GM19099 (cell line): ENCODE results near the gene SPSB4.

Experiments
- POLR2A ChIP-seq: IDR thresholded peaks from 3 replicates; pipeline ENCODE4 v1.6.1; 2011; ENCODE audit warnings: low read depth; ENCODE audit not compliant: insufficient read length; ENCODE audit errors: extremely low read depth

Gene SPSB4

GRCh38 chr3:141065841-141066805, 15.0 kb downstream of the SPSB4 start:
- TF ChIP-seq POLR2A, result no peak

DNA sequence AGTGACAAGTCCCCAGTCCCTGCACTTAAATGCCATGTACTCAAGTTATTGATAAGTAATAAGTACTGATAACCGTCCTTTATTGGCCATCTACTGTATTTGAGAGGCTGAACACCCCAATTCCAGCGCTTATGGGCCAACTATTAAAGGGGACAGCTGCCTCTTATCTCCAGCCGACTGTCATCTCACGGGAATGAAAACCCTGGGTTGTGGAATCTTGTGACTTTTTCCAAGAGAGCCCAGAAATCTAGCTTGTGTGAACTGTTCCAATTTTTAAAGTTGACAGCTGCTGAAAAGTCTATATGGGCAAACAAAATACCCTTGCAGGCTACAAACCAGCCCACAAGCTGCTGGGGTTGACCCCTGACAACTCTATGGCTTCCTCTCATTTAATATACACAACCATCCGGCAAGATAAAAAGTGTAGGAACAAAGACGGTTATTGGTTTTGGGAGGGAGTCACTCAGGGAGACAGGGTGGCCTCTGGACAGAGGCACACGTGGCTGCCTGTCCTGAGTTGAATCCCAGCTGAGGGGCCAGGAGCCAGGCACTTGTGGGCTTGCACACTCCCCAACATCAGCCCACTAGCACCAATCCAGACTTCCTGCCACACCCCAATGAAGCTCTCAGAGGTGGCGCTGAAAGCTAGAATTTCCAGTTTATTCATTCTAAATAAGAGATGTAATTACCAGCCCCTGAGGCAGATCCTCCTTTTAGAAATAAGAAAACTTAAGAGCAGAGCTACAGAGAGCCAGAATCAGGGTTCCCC, 16.2 kb downstream of the SPSB4 start:
- TF ChIP-seq POLR2A, result no peak

GRCh38 chr3:141070229-141070628, 19.1 kb downstream of the SPSB4 start:
- TF ChIP-seq POLR2A, result no peak

GRCh38 chr3:141070727-141071357, 19.7 kb downstream of the SPSB4 start:
- TF ChIP-seq POLR2A, result no peak

DNA sequence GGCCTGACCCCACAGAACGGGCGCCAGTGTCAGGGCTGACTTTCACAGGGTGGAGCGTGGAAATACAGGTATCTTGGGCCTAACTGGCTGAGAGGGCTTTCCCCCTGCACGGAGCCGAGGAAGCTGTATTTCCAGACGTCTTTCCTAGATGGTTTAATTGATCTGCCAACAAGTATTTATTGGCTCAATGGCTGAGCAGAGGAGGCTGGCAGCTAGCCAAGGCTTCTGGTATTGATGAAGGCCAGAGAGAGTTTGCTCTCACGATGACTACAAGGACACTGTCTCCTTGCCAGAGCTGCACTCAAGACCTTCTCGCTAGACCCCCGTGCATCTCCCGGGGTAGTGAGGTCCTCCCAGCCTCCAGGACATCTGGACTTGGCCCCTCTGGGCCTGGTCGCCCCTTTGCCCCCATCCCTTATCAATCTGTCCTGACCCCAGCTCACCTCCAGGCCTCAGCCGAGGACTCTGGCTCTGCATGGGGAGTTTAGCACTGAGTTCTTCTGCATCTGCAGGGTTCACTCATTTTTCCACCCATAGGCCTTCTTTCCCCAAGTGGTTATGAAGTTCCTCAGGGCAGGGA, 20.6 kb downstream of the SPSB4 start:
- TF ChIP-seq POLR2A, result no peak

GRCh38 chr3:141072950-141073349, 21.8 kb downstream of the SPSB4 start:
- no peak for TF ChIP-seq POLR2A

DNA sequence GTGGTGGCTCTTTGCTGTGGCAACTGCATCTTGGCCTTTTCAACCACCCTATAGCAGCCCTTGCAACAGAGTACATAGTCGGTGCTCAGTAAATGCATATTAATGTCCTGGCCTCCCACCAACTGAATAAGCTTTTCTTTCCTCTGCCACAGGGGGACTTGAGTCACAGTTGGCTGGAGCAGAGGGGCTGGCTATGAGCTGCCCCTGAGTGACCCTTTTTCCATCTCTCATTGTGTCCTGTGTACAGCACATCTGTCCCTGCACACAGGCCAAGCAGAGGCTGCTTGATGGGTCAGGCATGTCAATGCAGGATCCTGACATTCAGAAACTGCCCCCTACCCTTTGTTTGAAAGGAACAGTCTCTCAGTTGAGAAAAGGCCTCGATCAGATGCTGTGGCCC, 22.4 kb downstream of the SPSB4 start:
- no peak for TF ChIP-seq POLR2A

DNA sequence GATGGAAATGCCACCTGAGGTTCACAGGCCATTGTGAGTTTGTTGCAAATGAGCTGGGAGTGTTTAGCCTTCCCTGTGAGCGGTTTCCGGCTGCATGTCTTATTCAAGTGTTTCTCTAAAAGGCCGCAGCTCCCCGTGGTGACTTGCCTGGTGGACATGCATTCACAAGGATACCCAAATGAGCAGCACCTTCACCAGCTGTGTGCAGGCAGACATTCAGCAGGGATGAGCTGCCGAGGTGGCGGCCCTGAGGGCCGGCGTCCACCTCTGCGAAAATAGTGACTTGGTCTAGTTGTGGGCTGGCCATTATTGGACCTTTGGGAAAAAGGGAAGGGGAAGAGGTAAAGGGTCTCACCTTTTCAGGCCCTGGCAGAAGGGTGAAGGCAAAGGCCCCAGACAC, 23.4 kb downstream of the SPSB4 start:
- no peak for TF ChIP-seq POLR2A

DNA sequence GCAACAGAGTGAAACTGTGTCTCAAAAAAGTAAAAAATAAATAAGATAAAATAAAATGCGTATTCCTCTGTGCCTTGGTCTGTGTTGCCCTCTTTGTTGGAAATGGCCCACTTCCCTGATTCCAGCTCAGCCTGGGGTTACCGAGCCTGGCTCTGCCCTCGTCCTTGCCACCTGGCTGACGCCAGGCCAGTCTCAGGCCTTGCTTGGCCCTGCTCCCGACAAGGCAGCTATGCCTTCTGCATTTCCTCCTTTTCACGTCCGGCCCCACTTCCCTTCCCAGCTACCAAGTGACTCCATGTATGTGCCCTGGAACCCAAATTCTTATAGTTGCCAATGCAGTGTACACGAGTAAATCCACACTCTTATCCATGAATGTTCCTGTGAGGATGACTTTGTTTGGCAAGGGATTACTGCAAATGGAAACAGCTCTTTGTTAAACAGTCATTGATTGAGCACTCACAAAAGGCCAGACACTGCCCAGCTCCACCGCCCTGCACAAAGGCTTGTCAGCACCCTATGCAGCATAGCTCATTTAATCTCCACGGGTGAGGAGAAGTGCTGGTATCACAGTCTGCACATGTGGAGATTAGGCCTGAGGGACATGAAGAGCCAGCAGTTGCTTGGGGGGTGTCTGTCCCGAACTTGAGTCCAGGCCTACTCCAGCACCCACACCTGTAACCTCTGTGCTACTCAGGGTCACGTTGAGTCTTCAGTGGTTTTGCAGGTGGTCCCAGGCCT, 25.1 kb downstream of the SPSB4 start:
- TF ChIP-seq POLR2A, result no peak

GRCh38 chr3:141076797-141077571, 25.8 kb downstream of the SPSB4 start:
- TF ChIP-seq POLR2A, result no peak

DNA sequence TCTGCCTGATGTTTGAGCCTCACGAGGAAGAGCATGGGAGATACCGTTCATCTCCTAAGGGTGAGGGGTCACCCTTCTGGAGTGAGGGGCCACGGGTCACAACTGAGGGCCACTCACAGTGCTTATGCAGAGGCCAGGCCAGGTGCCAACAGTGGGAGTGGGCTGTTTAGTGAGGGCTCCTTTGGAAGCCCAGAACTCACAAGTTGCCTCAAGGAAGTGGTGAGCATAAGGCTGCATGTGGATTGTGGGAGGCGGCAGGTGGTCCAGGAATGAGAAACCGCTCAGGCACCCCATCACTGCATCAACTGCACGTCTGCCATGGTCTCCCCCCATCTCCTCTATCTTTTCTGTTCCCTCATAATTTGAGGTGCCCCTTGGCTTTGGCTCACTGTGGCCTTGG, 26.5 kb downstream of the SPSB4 start:
- no peak for TF ChIP-seq POLR2A

GRCh38 chr3:141078200-141078599, 27.1 kb downstream of the SPSB4 start:
- no peak for TF ChIP-seq POLR2A

- no peak for TF ChIP-seq POLR2A
Measured at GRCh38 chr3:141080431-141080830, 29.3 kb downstream of the SPSB4 start.
